GM18517 (cell line): ENCODE data around the gene NAV1.
"Not testable (repeated sequence)": the region's sequence is repeated elsewhere in the genome, so short reads cannot be mapped to it uniquely, and the experiment has no call there.

Source experiments
- ATAC-seq: cut with Tn5 transposase; IDR thresholded peaks from one replicate; pipeline ENCODE4 v1.9.1; 2021; ENCODE audit warnings: mild to moderate bottlenecking, moderate library complexity; ENCODE audit not compliant: unreplicated experiment

Gene NAV1

DNA sequence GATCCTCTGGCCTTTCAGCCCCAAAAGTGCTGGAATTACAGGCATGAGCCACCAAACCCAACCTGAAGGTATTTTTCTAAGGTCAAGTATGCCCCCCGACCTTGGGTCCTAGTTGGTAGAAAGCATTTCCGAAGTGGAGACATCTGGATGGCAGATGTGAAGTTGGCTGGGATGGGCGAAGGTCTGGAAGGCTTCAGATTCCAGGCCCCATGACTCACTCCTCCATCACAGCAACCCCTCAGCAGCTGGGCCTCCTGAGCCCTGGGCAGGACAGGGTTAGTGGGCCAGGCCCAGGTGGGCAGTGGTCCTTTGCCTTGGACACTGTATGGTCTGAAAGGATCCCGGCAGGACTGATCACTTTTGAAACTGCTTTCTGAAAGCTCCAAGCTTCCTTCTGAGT is 23.3 kb downstream of the NAV1 start:
- no peak for ATAC-seq

DNA sequence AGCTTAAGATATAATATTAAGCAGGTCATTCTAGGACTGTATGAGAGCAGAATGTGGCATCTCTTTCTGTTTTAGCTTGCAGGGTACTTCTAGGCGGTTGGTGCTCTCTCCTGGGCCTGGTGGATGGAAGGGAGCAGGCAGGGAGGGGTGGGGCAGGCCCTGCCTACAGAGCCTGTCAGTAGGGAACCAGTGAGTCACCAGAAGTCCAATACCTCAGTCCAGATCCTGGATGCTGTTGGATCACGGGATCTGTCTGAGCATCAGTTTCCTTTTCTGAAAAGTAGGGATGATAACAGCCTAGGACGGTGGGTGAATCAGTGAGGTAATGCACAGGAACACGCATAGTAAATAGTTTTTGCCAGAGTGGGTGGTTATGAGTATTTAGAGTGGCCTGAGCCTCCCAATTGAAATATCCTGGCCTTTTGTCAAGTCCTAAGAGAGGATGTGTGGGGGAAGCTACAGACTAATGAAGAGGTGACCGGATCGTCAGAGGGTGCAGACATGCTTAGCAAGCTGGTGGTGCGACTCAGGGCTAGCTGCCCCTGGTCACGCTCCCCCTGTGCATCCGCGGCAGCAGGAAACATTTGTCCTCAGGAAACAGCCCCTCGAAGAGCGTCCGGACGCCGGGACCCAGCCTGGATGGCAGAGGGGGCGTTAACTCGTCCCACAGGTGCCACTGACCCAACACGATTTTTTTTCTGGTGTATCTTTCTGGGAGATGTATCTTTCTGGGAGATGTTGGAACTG is 23.9 kb downstream of the NAV1 start:
- no peak for ATAC-seq

DNA sequence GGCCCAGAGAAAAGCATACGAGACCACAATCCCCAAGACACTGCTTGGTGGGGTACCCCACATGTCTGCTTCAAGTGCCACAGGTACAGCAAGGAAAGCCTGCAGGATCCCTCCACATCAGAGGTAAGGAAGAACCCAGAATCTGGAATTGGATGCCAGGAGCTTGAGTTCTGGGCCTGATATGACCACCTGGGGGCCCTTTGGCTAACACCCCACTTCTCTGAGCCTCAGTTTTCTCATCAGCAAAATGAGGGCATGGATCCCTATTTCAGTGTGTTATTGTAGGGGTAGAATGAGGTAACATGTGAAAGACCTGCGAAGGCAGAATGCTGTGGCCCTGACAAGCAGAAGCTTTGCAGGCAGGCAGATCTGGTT is 24.5 kb downstream of the NAV1 start:
- ATAC-seq, result no peak

DNA sequence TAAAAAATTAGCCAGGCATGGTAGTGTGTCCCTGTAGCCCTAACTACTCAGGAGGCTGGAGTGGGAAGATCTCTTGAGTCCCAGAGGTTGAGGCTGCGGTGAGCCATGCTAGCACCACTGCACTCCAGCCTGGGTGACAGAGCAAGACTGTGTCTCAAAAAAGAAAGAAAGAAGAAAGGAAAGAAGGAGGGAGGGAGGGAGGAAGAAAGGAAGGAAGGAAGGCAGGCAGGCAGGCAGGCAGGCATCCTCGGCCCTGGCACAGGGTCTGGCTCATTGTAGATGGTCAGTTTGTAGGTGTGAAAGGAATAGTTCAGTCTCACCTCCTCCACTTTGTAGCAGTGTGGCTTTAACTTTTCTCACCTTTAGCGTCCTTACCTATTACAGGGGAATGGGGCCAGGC is 25.0 kb downstream of the NAV1 start:
- no peak for ATAC-seq

DNA sequence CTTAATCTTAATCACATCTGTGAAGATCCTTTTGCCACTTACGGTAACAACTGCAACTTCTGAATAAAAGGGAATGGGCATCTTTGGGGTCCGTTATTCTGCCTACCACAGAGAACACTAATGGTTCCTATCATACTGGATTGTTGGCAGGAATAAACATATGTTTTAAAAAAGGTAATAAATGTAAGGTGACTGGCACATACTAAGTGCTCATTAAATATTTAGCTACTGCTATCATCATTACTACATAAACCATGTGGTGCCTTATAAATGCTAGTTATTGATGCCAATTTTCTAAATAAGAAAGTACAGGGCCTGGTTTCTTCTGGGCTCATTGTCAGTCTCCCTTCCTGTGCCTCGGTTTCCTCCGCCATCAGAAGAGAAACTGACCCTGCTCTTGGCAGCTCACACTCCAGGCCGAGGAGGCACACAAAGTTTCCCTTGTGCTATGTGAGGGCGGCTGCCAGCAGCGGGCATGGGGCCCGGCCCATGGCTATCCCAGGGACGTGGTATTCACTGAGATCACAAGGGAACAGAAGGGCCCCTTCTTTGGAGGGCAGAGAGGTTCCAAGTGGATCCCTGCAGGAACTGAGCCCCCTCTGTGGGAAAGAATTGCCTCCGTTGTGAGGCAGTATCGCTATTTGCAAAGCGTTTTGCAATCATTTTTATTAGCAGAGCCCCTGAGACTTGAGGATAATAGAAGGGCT is 26.2 kb downstream of the NAV1 start:
- no peak for ATAC-seq

DNA sequence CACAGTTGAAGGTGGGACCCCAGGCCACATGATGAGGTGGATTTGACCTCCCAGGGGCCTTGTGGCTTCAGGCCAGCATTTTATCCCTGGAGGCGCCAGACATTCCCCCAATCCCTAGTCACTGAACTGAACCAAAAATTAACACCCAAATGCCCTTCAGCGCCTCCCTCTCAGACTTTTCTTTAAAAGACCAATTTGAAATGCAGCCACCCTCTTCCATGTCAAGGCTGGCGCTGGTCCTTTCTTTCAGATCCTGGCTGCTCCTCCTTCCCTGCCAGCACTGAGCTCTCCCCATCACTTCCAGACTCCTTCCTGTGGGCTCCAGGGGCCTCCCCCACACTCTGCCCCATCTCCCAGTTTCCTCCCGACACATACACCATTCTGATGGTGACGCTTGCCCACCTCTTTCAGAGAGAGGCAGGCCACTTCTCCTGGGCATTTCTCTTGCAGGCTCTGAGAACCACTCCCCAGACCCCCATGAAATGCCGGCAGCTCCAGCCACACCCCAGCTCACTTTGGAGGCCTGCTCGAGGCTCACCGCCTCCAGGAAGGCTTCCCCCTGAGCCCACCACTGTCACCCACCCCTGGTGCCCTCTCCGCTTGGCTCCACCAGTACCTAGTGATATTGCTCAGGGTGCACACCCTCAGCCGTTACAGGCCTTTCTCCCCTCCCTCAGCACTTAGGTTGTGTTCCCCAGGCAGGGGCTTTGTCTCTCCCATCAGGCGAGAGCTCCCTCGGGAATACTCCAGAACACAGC is 27.0 kb downstream of the NAV1 start:
- ATAC-seq, result no peak

DNA sequence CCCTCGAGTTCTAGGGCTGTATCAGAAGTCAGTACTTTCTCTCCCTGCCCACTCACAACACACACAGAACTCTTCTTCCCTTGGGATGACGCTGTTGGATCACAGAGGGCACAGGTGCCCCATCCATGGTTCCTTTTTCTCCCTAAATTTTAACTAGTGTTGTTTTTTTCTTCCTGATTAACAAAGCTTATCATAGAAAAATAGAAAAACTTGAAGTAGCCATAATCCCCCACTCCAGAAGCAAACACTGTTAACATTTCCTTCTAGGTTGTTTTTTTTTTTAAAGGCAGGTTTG is 27.5 kb downstream of the NAV1 start:
- no peak for ATAC-seq

DNA sequence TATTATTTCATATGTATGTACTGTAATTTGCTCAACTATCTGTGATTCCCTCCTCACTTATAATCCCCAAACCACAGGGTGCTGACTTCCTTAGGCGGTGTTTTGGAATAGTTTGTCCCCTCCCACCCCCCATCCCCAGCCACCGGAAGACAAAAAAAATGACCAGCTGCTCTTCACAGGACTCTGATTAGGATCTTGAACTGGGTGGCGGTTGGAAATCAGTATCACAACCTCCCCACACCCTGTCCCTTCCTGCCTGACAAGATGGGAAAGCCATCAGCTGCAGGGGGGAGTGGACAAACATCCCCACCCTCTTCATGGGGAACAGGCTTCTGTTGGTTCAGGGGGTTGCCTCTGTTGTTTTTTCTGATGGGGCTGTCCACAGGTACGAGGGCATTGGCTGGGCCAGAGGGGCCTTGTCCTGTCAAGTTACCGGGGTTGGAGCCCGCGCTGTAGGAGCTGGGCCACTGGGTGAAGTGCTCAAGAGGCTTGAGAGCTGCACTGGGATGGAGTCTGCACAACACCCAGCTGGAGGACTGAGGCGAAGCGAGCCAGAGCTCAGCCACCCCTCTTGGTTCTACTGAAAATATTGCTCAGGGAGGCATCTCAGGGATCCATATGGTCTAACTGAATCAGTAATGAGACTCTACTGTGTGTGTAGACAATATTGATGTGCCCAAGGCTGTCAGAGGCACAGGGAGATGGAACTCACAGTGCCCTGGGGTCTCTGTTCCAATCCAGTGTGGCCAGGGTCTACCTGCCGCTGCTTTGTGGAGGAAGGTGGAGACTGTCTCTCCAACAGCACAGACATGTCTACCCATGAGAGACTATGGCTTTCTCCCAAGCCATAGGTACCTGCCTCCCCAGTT is 28.2 kb downstream of the NAV1 start:
- ATAC-seq, result no peak

DNA sequence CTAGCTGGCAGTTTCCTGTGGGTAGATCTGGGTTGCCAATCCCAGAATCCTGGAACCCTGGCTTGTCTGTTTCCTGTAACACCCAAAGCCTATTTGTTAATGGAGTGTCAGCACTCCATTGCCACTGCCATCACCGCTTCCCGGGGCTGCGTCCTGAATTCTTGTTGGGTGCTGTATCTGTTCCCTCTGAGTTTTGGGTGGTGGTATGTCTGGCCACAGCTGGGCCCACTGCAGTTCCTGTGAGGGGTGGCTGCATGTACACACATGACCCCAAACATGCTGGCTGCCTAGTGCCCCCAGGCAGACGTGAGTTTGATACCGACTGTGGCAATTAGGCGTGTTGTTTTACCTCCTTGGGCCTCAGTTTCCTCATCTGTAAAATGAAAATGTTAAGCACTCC is 29.3 kb downstream of the NAV1 start:
- no peak for ATAC-seq

DNA sequence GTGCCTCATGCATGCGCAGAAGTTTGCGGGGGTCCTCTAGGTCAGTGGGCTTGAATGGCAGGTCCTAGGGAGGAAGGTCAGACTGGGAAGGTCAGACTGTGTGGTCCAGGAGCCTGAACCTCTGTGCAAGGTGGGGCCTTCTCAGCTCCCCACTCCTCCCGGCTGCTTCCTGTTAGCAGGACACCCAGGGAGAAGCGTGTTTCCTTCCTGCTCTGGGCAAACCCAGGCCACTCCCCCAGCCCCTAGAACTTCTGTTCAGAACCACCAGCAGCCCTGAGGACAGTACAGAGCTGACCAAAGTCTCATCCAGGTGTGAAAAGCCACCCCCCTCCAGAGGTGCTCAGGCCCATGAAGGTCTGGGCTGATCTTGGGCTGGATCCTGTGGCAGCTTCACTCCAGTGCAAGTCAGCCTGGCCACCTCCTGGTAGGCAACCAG is 29.9 kb downstream of the NAV1 start:
- no peak for ATAC-seq

DNA sequence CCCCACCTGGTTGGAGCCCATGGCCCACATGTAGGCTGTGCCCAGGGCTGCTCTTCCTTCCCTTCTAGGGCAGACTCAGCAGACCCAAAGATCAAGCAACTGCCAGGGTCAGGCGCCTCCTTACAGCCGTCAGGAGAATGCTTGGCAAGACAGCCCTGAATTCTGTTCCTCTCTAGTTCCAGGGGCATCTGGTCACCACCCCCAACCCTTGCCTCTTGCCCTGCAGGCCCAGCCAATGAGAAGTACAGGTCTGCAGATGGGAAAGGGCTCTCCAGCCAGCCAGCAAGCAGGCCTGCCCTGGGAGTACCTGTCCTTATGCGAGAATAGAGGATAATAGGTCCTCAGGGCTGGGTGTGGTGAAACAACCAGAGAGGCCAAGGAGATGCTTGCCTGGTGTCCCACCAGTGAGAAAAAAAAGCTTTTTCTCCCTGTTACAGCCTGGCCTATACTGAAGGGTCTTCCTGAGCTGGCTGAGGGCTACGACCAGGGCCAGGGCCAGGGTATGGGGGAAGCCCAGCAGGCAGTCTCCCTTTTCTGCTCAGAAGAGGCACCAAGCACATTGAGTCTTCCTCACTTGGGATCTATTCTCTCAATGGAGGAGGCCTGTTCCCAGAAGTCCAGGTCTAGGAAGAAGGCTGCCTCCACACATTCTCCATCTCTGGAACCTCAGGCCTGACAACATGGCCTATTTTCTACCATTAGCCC is 31.4 kb downstream of the NAV1 start:
- ATAC-seq, result no peak

DNA sequence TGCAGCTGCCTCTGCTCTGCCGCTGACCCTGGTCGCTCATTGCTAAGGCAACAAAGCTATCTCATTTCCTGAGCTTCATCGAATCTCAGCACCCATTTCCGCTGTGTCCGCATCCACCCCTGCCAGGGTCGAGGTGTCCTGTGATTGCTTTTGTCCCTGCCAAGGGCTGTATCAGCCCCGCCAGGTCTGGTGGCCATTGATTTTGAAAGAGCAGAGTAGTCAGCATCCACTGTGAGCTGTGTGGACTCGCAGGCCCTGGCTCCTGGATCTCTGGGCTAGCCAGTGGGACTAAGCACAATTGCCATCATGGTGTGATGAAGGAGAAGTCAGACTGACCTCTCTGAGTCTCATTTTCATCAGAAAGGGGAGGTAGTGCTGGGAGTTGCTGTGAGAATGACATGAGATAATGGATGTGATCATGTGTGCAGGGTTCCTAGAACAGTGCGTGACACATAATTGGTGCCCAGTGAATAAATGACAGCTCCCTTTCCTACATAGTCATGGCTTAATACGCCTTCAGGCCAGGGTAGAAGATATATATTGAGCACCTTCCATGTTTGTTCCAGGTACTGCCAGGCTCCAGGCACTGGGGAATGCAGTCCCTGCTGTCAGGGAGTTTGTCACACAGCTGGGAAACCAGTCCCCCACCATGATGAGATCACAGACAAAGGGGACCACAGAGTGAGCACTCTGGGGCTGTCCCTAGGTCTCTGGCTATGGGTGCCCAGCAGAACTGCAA is 32.1 kb downstream of the NAV1 start:
- no peak for ATAC-seq

DNA sequence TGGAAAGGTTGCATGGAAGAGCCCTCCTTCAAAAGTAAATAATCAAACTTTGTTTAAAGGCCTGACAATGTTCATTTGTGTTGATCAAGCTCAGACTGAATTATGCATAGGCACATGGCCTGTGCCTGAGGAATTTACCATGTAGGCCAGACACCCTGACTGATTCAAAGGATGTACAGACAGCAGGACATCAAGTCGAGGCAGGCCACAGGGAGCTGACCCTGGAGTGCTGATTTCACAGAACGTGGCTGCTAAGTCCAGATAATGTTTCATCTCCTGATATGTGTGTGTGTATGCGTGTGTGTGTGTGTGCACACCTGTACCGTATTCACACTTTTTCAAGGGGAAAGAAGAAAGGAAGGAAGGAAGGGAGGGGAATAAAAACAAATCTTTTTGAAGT is 34.1 kb downstream of the NAV1 start:
- no peak for ATAC-seq

DNA sequence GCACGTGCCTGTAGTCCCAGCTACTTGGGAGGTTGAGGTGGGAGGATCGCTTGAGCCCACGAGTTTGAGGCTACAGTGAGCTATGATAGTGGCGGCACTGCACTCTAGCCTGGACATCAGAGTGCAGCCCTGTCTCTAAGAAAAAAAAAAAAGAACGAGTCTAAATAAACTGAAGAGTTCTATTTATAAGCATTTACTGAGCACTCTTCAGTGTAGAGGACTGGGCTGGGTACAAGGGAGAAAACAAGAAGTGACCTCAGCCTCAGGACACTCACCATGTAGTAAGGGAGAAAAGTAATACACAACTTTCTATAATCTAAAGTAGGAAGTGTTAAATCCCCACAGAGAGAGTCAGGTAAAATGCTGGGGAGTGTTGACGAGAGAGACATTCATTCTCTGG is 35.0 kb downstream of the NAV1 start:
- ATAC-seq, result no peak

DNA sequence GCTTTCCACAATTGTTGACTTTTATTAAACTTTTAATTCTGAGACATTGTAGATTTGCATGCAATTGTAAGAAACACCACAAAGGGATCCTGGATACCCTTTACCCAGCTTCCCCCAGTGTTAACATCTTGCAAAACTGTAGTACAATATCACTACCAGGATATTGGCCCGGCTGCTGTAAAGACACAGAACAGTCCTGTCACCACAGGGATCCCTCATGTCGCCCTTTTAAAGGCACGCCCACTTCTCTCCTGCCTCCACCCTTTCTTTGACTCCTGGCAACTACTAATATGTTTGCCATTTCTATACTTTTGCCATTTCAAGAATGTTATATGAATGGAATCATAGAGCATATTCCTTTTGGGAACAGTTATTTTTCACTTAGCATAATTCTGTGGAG is 37.0 kb downstream of the NAV1 start:
- no peak for ATAC-seq

DNA sequence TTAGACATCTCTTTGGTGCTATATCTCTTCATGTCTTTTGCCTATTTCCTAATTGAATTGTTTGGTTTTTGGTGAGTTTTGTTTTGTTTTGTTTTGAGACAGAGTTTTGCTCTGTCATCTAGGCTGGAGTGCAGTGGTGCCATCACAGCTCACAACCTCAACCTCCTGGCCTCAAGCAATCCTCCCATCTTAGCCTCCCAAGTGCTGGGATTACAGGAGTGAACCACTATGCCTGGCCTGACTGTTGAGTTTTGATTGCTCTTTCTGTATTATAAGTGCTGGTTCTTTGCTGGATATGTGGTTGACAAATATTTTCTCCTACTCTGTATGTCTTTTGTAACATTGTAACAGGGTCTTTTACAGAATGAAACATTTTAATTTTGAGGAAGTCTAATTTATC is 38.0 kb downstream of the NAV1 start:
- no peak for ATAC-seq

DNA sequence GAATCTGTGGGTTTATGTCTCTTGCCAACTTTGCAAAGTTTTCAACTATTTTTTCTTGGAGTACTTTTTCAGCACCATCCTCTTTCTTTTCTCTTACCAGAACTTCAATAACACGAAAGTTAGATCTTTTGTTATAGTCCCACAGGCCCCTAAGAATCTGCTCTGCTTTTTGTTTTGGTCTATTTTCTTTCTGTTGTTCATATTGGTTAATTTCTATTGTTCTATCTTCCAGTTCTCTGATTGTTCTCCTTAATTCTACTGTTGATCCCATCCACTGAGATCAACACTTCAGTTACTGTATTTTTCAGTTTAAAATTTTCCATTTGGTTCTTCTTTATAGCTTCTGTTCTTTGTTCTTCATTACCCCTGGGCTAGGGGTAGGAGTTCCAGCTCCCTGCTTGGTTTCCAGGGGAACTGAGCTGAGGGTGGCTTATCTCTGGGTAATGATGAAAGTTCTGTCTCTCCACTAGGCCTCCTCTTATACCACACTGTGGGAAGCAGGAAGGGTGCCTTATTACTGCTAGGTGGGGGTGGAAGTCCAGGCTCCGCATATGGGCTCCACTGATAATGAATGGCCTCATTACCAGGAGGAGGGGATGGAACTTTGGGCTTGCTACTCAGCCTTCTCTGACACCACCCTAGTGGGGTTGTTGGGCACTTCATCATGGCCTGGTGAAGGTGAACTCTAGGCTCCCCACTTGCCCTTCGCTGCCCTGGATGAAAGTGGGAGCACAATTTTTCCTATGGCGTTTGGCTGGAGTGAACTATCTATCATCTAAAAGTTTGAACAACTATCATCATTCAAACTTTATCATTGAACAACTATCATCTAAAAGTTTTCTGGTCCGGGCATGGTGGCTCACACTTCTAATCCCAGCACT is 39.3 kb downstream of the NAV1 start:
- no peak for ATAC-seq

DNA sequence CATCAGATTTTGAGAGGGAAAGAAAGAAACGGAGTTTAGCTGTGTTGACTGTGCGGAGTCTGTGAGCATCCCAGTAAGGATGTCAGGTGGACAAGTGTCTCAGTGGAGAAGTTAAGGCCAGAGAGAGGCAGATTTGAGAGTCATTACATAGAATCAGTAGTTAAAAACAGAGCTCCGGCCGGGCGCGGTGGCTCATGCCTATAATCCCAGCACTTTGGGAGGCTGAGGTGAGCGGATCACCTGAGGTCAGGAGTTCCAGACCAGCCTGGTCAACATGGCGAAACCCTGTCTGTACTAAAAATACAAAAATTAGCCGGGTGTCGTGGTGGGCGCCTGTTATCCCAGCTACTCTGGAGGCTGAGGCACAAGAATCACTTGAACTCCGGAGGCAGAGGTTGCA is 42.4 kb downstream of the NAV1 start:
- not testable (repeated sequence) for ATAC-seq
